HG02885 (cell line): Measurements from ENCODE around the gene KDM4B.
"Not testable (repeated sequence)": the region's sequence is repeated elsewhere in the genome, so short reads cannot be mapped to it uniquely, and the experiment has no call there.

Experiments used
- ATAC-seq: cut with Tn5 transposase; IDR thresholded peaks from one replicate; pipeline ENCODE4 v1.9.1; 2021; ENCODE audit warnings: mild to moderate bottlenecking; ENCODE audit not compliant: unreplicated experiment, poor library complexity

The KDM4B gene

GRCh38 chr19:4968462-4969291 is at the start of gene KDM4B:
Gene KDM4B, plus strand, starts transcription at chr19:4969113. Its CDS starts 63,778 bp downstream, at chr19:5032891.
- peak; percentile 93 for ATAC-seq

- ATAC-seq: no peak
Measured at GRCh38 chr19:4922530-4923275, 46.2 kb upstream of the KDM4B start.

GRCh38 chr19:4923276-4923747 is 45.6 kb upstream of the KDM4B start:
- ATAC-seq: no peak

GRCh38 chr19:4929186-4929585 is 39.7 kb upstream of the KDM4B start:
- ATAC-seq: no peak

GRCh38 chr19:4930664-4931063 is 38.2 kb upstream of the KDM4B start:
- ATAC-seq: no peak

- no peak for ATAC-seq
Measured at GRCh38 chr19:4932711-4933110, 36.2 kb upstream of the KDM4B start.

- ATAC-seq: no peak
Measured at GRCh38 chr19:4933528-4933927, 35.4 kb upstream of the KDM4B start.

- no peak for ATAC-seq
Measured at GRCh38 chr19:4935444-4935843, 33.5 kb upstream of the KDM4B start.

GRCh38 chr19:4937060-4937459 is 31.9 kb upstream of the KDM4B start:
- ATAC-seq: no peak

- ATAC-seq: not testable (repeated sequence)
Measured at GRCh38 chr19:4938461-4938860, 30.5 kb upstream of the KDM4B start.

- ATAC-seq: no peak
Measured at GRCh38 chr19:4939466-4939865, 29.4 kb upstream of the KDM4B start.

GRCh38 chr19:4941638-4942169 is 27.2 kb upstream of the KDM4B start:
- ATAC-seq: not testable (repeated sequence)

- not testable (repeated sequence) for ATAC-seq
Measured at GRCh38 chr19:4950650-4951049, 18.3 kb upstream of the KDM4B start.

- ATAC-seq: no peak
Measured at GRCh38 chr19:4951656-4952055, 17.3 kb upstream of the KDM4B start.

- no peak for ATAC-seq
Measured at GRCh38 chr19:4952945-4953344, 16.0 kb upstream of the KDM4B start.

GRCh38 chr19:4954320-4955149 is 14.4 kb upstream of the KDM4B start:
- not testable (repeated sequence) for ATAC-seq

GRCh38 chr19:4955274-4955673 is 13.6 kb upstream of the KDM4B start:
- ATAC-seq: no peak

GRCh38 chr19:4957981-4958380 is 10.9 kb upstream of the KDM4B start:
- ATAC-seq: no peak

- no peak for ATAC-seq
Measured at GRCh38 chr19:4962085-4962619, 6.8 kb upstream of the KDM4B start.

- no peak for ATAC-seq
Measured at GRCh38 chr19:4965061-4965460, 3.9 kb upstream of the KDM4B start.
